Prostate gland (tissue), 2 donors: ENCODE measurements around the gene TIMP4.

Experiments used
- CTCF ChIP-seq, 4 experiments: fragments of 200-600 bp in 2 of 4; fragments of 450-650 bp in 2 of 4; sonication (generic) in 2 of 4; IDR thresholded peaks; 1 replicate in 3 of 4; 2 replicates in 1 of 4; pipeline ENCODE4 v1.5.1; 2016 to 2019; ENCODE audit warnings: antibody characterized with exemption in 4 of 4, mild to moderate bottlenecking in 2 of 4, moderate library complexity in 2 of 4
- POLR2A ChIP-seq: fragments of 450-650 bp; IDR thresholded peaks from one replicate; pipeline ENCODE4 v1.6.1; 2016; ENCODE audit warnings: antibody characterized with exemption, mild to moderate bottlenecking

- TF ChIP-seq POLR2A = no peak
- no peak for TF ChIP-seq CTCF (IDR thresholded peaks at IDR 0.05)
Observed at GRCh38 chr3:12181806-12182205, 23.1 kb upstream of the TIMP4 start.
